Measurements from ENCODE around the gene ZNF71.

DNA sequence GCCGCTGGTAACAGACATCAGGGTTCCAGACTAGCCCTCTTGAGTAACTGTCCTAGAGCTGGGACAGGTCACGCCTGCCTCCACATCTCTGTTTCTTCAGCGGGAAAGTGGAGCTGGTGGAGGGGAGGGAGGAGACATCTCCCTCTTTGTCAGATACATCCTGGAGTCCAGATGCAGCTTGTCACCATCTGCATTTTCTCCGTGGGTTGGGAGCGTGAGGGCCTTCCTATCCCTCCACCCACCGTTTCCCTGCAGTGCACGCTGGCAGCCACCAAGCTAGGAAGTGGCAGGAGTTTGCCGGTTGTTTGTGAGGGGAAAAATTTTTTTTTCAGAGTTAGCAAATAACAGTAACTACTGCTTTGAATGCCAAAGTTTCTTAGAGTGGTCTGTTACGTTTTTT, 27.9 kb downstream of the ZNF71 start:
- TF ChIP-seq, protein P1, sequence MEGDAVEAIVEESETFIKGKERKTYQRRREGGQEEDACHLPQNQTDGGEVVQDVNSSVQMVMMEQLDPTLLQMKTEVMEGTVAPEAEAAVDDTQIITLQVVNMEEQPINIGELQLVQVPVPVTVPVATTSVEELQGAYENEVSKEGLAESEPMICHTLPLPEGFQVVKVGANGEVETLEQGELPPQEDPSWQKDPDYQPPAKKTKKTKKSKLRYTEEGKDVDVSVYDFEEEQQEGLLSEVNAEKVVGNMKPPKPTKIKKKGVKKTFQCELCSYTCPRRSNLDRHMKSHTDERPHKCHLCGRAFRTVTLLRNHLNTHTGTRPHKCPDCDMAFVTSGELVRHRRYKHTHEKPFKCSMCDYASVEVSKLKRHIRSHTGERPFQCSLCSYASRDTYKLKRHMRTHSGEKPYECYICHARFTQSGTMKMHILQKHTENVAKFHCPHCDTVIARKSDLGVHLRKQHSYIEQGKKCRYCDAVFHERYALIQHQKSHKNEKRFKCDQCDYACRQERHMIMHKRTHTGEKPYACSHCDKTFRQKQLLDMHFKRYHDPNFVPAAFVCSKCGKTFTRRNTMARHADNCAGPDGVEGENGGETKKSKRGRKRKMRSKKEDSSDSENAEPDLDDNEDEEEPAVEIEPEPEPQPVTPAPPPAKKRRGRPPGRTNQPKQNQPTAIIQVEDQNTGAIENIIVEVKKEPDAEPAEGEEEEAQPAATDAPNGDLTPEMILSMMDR (IDR thresholded peaks at IDR 0.05), result no peak
- no peak for TF ChIP-seq EZH2 (IDR thresholded peaks at IDR 0.05; ENCODE audit: borderline replicate concordance, insufficient read depth, low read depth, low read length, poor library complexity, severe bottlenecking)

Data from B cell (primary cell).